Measurements from ENCODE around the gene ELMOD3. TPM values are rescaled to one million over a fixed set of nuclear protein-coding genes. Genes with fewer than 3 reads are reported as not detected.
A peak's percentile ranks its signal among the peaks of the same experiment; 100 is the strongest.
"Not testable (repeated sequence)": the region's sequence is repeated elsewhere in the genome, so short reads cannot be mapped to it uniquely, and the experiment has no call there.

Gene ELMOD3
- total RNA-seq, result 19.4 and 28.6 TPM in 2 replicates
- 23.8 TPM for polyA plus RNA-seq (2012)

DNA sequence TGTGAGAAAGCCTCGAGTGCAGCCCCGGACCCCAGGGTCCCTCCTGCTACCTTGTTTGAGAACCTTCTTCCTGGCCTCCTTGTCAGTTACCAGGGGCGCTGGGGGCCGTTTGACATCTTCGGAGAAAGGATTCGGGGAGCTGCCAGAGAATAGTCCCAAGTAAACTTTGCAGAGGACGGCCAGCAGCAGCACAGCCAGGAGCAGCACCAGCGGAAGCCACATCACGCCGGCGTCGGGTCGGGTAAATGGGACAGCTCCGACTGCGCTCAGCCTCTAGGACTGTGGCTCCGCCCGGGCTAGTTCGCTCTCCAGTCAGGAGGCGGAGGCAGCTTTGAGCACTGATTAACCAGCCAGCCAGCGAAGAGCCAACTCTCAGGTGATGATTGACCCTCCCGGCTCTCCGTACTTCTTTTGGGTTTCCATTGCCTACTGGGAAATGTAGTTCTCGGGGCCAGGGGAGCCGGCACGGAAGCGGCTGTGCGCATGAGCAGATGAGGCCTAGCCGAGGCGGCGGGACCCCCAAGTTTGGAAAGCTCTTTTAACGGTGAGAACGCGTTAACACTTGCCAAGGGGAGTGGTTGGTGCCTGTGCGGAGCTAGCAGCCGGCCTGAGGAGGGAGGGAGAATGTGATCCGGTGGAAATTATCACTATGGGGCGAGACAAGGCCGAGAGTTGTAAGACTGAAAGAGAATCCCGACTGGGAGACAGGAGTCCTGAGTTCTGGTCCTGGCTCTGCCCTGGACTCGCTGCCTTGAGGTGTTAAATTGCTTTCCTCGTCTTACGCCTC, at the start of gene ELMOD3, which contains the start of gene RETSAT:
Gene ELMOD3, plus strand, starts transcription at position 484 of the 787 bp plus-strand sequence. CDS start 2,430 bp downstream, outside the sequence.
Gene RETSAT, minus strand, starts transcription at position 243 of the 787 bp plus-strand sequence. Its CDS starts 21 bp downstream, at position 222.
- peak; percentile 100 for DNase-seq (ENCODE audit: low read depth)

DNA sequence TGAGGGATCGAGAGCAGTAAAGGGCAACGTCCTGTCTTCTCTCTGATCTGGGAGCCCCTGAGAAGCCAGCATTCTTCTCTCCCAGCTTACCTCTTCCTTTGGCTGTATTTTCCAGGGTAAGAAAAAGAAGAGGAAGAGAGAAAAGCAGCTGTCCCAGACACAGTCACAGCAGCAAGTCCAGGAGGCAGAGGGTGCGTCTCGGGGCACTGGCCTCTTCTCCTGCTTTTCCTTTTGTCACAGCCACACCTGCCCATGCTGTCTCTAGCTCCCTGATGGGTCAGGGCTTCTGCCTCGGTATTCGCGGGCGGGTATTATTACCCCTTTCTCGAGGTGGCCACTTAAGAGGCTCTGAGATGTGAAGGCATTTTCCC, 47.1 kb upstream of the ELMOD3 start:
- DNase-seq (ENCODE audit: low read depth), result no peak

DNA sequence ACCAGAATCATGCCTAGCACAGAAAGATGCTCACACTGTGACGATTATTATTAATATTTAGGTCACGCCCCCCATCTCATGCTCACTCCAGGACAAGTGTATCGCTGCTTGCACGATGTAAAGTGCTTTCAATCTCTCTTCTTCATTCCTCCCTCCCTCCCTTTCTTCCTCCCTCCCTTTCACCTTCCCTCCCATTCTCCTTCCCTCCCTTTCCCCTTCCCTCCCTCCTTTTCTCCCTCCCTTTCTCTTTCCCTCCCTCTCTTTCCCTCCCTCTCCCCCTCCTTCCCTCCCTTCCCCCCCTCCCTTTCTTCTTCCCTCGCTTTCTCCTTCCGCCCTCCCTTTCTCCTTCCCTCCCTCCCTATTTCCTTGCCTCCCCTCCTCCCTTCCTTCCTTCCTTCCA, 46.4 kb upstream of the ELMOD3 start:
- no peak for DNase-seq (ENCODE audit: low read depth)

DNA sequence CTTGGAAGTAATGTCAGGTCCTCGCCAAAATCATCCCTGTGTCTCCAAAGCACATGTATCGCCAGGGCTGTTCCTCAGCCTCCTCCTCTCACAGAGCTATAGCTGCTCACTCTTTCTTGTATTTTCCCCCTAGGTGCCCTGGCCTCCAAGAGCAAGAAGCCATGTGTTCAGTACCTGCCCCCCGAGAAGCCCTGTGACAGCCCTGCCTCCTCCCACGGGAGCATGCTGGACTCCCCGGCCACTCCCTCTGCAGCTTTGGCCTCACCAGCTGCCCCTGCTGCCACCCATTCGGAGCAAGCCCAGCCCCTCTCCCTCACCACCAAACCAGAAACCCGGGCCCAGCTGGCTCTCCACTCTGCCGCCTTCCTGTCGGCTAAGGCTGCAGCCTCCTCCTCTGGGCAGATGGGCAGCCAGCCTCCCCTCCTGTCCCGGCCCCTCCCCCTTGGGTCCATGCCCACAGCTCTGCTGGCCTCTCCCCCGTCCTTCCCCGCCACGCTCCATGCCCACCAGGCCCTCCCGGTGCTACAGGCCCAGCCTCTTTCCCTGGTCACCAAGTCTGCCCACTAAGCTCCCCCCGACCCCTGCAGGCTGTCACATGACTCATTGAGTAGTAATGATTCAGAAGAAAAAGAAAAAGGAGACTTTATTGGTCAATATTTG, 45.5 kb upstream of the ELMOD3 start:
- DNase-seq (ENCODE audit: low read depth), result peak; percentile 98

DNA sequence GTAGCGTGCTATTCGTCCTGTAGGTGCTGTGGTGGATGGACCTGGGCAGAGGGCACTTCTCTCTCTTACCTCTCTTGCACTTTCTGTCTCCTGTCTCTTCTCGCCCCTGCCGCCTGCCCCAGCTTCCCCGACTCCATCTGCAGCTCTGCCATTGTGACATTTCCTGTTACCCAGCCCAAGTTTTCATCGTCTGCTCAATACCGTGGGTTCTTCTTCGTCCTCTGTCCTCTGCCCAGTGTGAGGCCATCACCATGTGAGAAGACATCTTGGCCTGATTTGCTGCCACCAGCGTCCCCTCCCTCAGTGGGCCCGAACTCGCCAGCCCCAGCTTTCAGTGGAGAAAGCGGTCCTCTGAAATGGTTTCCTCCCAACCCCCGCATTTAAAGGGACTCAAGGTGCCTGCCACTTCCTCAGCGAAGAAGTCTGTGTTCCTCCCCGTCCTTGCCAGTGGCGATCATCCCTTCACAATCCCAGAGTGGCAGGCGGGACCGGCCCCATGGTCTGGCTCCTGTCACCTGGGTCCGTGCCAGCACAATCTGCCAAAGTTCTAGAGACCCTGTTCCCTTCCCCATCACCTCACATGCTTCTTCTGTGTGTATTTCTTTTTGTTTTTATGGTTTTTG, 44.8 kb upstream of the ELMOD3 start:
- DNase-seq (ENCODE audit: low read depth), result peak; percentile 76

DNA sequence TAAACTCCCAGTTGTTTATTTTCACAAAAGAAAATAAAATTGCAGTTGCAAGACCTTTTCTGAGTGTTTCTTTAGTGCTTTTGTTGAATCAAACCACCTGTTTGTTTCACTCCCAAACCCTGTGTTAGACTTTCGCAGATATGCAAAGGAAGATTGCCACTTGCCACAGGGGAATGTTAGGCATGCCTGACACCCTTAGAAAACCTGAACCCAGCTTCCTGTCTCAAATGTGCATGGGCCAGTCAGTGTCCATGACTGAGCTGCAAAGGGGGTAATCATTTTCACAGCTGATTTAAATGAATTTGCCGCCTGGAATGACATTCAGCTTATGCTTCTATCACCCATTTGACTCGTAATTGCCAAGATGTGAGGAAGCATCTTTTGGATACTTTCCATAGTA, 44.2 kb upstream of the ELMOD3 start:
- peak; percentile 90 for DNase-seq (ENCODE audit: low read depth)

DNA sequence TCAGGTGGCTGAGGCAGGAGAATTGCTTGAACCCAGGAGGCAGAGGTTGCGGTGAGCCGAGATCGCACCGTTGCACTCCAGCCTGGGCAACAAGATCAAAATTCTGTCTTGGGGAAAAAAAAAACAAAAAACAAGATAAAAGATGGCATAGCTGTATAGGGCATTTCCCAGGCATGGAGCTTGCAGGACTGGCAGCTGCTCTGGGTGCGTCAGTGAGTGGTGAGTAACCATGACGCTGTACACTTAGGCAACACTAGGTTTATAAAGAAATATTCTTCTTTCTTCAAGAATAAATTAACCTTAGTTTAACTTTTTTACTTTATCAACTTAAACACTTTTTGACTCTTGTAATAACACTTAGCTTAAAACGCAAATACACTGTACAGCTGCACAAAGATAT, 42.2 kb upstream of the ELMOD3 start:
- DNase-seq (ENCODE audit: low read depth), result peak; percentile 80

DNA sequence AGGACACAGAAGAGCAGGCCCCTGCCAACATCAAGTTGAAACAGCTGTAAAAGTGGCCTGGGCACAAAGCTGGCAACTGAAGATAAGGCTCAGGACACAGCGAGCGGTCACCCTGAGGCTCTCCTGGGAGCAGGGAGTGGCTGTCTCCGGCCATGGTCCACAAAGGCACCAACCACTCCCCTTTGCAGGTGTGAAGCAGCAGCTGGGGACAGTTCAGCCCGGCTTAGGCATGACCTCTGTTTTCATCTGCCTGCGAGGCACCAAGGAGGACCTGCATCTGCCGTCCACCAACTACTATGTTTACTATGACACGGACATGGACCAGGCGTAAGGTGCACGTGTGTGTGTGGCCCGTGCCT, 39.7 kb upstream of the ELMOD3 start:
- DNase-seq (ENCODE audit: low read depth), result no peak

DNA sequence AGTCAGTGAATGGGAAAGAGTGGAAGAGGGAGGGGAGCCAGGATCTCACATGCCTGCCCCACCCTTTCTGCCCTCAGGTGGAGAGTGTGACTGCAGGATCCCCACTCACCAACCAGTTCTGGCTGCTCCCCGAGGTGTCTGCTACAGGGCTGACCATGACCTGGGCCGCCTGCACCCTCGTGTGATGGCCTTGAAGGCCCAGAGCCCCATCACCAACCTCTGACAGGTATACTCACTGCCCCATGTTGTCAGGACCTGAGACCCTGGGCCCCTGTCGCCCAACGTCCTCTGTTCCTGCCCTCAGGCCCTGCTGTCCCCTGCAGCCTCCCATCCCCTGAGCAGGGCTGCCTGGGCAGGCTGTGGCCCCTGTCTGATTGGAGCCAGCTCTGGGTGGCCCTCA, 38.6 kb upstream of the ELMOD3 start:
- not testable (repeated sequence) for DNase-seq (ENCODE audit: low read depth)

DNA sequence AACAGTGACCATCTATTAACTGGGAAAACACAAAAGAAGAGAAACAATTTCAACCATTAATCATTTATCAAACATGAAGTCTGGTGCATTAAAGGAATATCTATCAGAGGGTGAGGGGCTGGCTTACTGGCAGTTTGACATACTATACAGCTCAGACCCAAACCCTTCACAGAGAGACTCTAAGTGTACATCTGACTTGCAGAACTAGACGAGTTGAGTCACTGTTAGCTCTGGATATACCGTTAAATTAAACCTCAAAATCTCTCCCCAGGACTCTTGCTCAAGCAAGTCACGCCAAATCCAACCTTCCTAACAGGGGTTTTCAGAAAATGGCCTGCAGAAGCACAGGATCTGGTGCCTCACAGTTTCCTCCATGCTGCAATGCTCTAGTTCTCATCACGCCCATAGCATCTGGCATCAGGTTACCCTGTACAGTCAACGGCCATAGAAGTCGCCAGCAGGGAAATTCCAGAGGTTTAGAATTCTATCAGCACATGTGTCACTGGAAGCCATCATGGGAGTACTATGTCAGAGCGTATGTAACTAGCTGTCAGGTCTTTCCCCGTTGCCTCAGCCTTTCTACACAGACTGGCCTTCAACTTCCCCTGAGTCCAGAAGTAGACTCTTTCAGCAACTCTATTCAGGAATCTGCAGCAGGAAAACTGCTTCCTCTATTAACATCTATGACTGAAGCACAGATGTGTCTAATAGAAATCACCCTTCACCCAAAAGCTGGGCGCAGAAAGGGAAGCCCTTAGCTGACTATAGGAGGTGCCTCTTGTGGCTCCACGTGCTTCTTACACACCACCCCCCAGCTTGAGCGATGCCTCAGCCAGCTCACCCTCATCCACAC, 36.1 kb upstream of the ELMOD3 start:
- DNase-seq (ENCODE audit: low read depth), result no peak

DNA sequence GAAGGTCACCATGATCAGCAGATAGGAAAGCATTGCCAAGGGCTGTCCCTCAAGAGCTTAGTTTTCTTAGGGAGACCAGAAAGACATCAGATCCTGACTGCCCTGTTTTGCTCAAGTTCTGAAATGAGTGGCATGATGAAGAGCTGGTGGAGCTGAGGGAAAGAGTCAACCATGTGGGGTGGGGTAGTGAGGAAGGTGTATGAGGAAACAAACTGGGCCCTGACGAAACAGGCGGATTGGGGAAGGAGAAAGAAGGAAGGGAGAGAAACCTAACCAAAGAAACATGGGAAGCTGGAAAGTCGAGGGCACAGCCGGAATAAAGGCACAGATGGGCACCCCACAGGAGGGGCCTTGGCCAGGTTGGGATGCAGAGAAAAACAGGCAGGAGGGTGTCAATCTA, 34.8 kb upstream of the ELMOD3 start:
- DNase-seq (ENCODE audit: low read depth), result no peak

DNA sequence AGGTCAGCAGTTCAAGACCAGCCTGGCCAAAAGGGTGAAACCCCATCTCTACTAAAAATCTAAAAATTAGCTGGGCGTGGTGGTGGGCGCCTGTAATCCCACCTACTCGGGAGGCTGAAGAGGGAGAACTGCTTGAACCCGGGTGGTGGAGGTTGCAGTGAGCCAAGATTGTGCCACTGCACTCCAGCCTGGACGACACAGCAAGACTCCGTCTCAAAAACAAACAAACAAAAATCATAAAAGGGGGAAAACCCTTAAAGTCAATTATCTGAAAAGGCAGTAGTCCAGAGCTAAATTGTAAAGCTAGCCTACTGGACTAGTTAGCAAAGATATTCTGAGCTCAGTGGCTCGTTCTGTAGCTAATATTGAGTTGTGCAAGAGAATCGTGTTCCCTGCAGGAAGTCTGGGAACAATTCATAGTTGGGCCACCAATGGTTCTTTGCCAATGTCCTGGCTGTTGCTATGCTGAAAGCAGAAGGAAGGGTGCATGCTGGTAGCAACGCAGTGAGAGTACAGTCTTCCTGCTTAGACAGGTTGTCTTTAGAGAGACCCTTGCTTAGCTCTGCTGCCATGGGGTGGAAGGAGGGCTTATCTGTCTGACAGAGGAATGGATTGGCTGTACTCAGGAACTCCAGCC, 31.1 kb upstream of the ELMOD3 start:
- DNase-seq (ENCODE audit: low read depth), result no peak

DNA sequence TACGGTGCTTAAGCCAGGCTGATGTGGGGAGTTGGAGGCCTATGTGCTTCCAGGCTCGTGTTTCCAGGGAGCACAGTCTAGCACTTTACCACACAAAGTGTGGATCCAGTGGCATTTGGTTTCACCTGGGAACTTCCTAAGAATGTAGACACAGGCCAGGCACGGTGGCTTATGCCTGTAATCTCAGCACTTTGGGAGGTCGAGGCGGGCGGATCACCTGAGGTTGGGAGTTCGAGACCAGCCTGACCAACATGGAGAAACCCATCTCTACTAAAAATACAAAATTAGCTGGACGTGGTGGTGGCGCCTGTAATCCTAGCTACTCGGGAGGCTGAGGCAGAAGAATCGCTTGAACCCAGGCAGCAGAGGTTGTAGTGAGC, 30.6 kb upstream of the ELMOD3 start:
- DNase-seq (ENCODE audit: low read depth), result not testable (repeated sequence)

DNA sequence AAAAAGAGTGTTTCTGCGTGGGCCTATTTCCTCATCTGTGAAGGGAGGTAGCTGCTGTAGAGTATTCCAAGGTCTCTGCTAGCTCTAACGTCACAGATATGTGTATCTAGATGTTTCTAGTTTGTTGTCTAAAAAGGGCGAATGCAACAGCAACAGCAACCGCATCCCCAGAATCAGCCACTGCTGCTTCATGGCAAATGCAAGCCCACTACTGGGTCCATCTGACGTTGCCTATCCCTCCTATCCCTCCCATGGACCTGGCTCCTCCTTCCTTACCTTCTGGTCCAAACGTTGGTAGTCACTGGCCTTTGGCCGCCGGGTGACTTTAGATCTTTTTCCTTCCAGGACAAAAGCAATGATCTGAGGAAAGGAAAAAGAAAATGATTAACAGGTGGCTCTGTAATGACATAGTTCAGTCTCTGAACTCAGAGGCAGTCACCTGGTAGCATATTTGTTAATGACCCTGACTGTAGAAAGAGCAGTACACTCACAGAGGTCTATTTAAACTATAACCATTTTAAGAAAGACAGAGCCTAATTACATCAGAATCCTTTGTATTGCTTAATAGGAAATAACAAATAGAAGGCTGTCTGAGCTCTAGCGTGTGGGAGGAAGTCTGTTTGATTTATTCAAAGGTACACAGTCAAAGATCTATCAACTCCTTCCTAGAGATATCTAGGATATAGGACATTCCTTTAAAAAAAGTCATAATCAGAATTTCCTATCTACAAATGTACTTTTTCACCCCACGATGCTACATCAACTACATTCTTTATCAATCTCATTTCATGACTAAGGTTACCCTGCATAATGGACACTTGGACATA, 29.7 kb upstream of the ELMOD3 start:
- no peak for DNase-seq (ENCODE audit: low read depth)

DNA sequence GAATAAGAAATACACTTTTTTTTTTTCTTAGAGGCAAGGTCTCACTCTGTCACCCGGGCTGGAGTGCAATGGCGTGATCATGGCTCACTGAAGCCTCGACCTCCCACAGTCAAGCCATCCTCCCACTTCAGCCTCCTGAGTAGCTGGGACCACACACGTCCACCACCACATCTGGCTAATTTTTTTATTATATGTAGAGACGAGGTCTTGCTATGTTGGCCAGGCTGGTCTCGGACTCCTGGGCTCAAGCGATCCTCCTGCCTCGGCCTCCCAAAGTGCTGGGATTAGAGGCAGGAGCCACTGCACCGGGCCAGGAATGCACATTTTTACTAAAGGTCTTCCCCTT, 29.1 kb upstream of the ELMOD3 start:
- no peak for DNase-seq (ENCODE audit: low read depth)

DNA sequence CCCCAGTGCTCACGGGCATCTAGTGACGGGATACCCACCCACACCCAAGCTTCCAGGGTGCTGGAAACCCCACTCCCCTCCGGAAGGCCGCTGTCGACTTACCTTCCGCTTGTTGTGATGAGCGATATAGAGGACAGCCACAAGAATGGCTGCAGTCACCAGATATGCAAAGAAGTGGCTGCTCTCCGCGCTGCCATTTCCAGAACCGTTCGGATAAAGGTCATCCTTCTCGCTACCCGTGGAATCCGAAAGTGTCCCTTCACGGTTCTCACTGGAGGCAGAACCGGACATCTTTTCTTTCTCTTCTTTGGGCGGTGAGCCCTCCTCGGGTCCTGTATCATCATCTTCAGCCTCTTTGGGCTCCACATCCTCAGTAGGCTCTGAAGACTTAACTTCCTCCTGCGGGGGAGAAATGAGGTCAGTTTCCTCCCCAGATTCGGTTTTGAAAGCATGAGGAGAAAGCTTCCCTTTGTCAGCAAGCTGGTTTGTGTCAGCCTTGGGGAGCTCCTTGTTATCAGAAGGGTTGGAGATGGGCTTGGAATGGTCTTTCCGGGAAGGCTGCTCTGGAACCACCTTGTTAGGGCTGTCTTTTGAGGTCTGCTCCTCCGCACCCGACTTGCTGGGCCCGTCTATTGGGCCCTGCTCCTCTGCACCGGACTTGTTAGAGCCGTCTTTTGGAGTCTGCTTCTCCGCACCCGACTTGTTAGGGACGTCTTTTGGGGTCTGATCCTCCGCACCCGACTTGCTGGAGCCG, 28.0 kb upstream of the ELMOD3 start:
- no peak for DNase-seq (ENCODE audit: low read depth)

DNA sequence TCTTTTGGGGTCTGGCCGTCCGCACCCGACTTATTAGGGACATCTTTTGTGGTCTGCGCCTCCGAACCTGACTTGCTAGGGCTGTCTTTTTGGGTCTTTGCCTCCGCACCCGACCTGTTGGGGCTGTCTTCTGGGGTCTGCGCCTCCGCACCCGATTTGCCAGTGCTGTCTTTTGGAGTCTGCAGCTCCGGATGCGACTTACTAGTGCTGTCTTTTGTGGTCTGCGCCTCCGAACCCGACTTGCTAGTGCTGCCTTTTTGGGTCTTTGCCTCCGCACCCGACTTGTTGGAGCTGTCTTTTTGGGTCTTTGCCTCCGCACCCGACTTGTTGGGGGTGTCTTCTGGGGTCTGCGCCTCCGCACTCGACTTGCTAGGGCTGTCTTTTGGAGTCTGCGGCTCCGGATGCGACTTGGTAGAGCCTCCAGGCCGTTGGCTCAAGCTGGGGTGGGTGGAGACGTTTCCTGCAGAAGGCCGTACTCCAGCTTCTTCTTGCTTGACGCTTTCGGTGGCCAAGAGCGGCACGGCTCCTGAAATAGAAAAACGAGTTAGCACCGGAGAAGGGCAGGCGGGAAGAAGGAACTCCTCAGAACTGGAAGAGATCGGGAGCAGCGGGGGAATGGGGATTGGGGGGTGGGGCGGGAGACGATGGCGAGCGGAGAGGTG, 27.3 kb upstream of the ELMOD3 start:
- peak; percentile 56 for DNase-seq (ENCODE audit: low read depth)

DNA sequence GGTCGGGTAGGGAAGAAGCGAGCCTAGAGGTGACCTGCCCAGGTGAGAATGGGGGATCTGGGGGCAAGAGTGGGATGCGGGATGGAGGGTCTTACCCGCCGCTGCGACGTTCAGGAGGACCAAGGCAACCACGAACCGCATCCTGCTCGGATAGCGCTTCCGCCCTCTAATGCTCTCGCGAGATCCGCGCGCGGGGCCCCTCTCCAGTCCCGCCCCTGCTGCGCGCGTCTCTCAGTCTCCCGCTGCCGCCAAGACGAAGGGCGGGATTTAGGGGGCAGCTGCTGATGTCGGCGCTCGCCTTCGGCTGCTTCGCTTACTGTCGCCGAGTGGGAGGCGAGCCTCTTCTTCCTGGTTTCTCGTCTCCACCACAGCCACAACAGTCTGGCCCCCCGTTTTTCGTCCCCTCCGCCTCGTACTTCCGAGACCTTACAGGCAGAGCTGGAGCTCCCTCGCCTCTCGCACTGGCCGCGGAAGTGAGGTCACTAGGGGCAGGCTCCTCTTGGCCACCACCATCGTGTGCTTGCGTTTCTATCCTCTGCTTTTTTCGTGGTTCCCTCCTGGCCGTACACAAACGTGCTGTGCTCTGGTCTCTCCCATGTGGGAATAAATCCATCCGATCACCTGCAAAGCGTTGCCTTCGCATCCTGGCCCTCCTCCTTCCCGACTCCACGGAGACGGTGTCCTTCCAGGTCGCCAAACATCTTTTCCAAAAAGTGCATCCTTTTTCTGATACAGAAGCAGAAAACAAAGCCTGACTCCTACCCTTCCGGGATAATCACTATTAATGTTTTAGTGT, 26.5 kb upstream of the ELMOD3 start, which contains the start of gene TGOLN2:
Gene TGOLN2, minus strand, starts transcription at position 168 of the 796 bp plus-strand sequence. Its CDS starts 27 bp downstream, at position 141.
- peak; percentile 95 for DNase-seq (ENCODE audit: low read depth)

All from myocyte (in vitro differentiated cells).